B cell (primary cell): ENCODE data around the gene ABLIM1. TPM values are rescaled to one million over a fixed set of nuclear protein-coding genes. Genes with fewer than 3 reads are reported as not detected.

Source experiments
- ATAC-seq: fragments of 200-7000 bp; cut with Tn5 transposase; one replicate; pipeline ENCODE4 v1.10.0; 2021; ENCODE audit warnings: low read depth, mild to moderate bottlenecking, moderate number of reproducible peaks, moderate library complexity
- CTCF ChIA-PET: fragments of 350-600 bp; sonication (Branson Sonifier 250); formaldehyde crosslinking; loops from one replicate; lab custom pipeline; 2021; ENCODE audit warnings: antibody characterized with exemption, inconsistent platforms; lab: Charles Lee
- POLR2A ChIA-PET: fragments of 350-600 bp; sonication (Branson Sonifier 250); formaldehyde crosslinking; loops from one replicate; lab custom pipeline; 2021; ENCODE audit warnings: antibody characterized with exemption; lab: Charles Lee
- DNase-seq: peaks from one replicate; pipeline ENCODE4 v3.0.0; 2013
- H2AFZ ChIP-seq: 2 replicates; pipeline ENCODE4 v1.6.1; 2012; ENCODE audit warnings: mild to moderate bottlenecking, low read depth, low read length; ENCODE audit not compliant: insufficient read depth, poor library complexity, severe bottlenecking
- H3K27ac ChIP-seq, 2 donors: 1 replicate in 1 of 2; 2 replicates in 1 of 2; pipeline ENCODE4 v1.5.1; 2012 to 2013; ENCODE audit warnings: low read length in 2 of 2, mild to moderate bottlenecking in 2 of 2, moderate library complexity in 1 of 2
- H3K27me3 ChIP-seq, 4 experiments: fragments of 200-600 bp in 1 of 4; sonication (generic) in 1 of 4; replicated peaks in 1 of 4; 1 replicate in 2 of 4; 2 replicates in 2 of 4; pipeline versions ENCODE4 v1.6.1 to v1.7.0; 2013 to 2016; ENCODE audit warnings: low read length in 3 of 4, mild to moderate bottlenecking in 2 of 4, mixed read lengths in 1 of 4, moderate library complexity in 1 of 4; ENCODE audit not compliant: insufficient read depth in 4 of 4, control insufficient read depth in 3 of 4; ENCODE audit errors: control extremely low read depth in 1 of 4
- H3K36me3 ChIP-seq, 2 experiments: replicated peaks in 1 of 2; 1 replicate in 1 of 2; 2 replicates in 1 of 2; pipeline versions ENCODE4 v1.6.1 to v1.7.1; 2013; ENCODE audit warnings: low read length in 1 of 2; ENCODE audit not compliant: insufficient read depth in 2 of 2, control insufficient read depth in 1 of 2; ENCODE audit errors: control extremely low read depth in 1 of 2, extremely low read depth in 1 of 2
- H3K4me1 ChIP-seq, 2 donors: fragments of 200-600 bp in 1 of 2; sonication (generic) in 1 of 2; 1 replicate in 1 of 2; 2 replicates in 1 of 2; pipeline versions ENCODE4 v1.5.1 to v1.6.1; 2013 to 2017; ENCODE audit warnings: low read length in 2 of 2; ENCODE audit not compliant: control insufficient read depth in 2 of 2, insufficient read depth in 2 of 2
- H3K4me2 ChIP-seq: replicated peaks from 2 replicates; pipeline ENCODE3; 2012; ENCODE audit warnings: mild to moderate bottlenecking, low read depth, low read length; ENCODE audit not compliant: poor library complexity, severe bottlenecking
- H3K4me3 ChIP-seq, 5 experiments: fragments of 200-600 bp in 1 of 5; sonication (generic) in 1 of 5; 1 replicate in 3 of 5; 2 replicates in 2 of 5; pipeline versions ENCODE4 v1.5.1 to v1.7.0; 2011 to 2016; ENCODE audit warnings: low read length in 4 of 5, mild to moderate bottlenecking in 4 of 5, low read depth in 2 of 5, control low read depth in 1 of 5, moderate library complexity in 1 of 5; ENCODE audit not compliant: insufficient read depth in 1 of 5; ENCODE audit errors: control extremely low read depth in 1 of 5, extremely low read depth in 1 of 5
- H3K79me2 ChIP-seq: fragments of 200-600 bp; sonication (generic); one replicate; pipeline ENCODE4 v1.6.0; 2016; ENCODE audit warnings: low read length; ENCODE audit not compliant: control insufficient read depth, insufficient read depth
- H3K9ac ChIP-seq: fragments of 200-600 bp; sonication (generic); 2 replicates; pipeline ENCODE4 v1.6.1; 2017; ENCODE audit warnings: mild to moderate bottlenecking, low read length, moderate library complexity
- H3K9me3 ChIP-seq, 3 donors: one replicate each; pipeline versions ENCODE4 v1.6.1 to v1.7.1; 2013; ENCODE audit warnings: low read length in 2 of 3; ENCODE audit not compliant: control insufficient read depth in 2 of 3, insufficient read depth in 1 of 3; ENCODE audit errors: control extremely low read depth in 1 of 3
- H4K20me1 ChIP-seq: 2 replicates; pipeline ENCODE4 v1.6.0; 2012; ENCODE audit warnings: mild to moderate bottlenecking, low read length; ENCODE audit not compliant: insufficient read depth, control insufficient read depth, poor library complexity, severe bottlenecking
- H3K27ac Mint-ChIP-seq: one replicate; pipeline ENCODE4 v1.8.0; 2021; ENCODE audit warnings: mixed read lengths
- H3K27me3 Mint-ChIP-seq: one replicate; pipeline ENCODE4 v1.8.0; 2021; ENCODE audit warnings: mixed read lengths
- H3K4me1 Mint-ChIP-seq: one replicate; pipeline ENCODE4 v1.8.0; 2021; ENCODE audit warnings: mixed read lengths
- H3K4me3 Mint-ChIP-seq: one replicate; pipeline ENCODE4 v1.8.0; 2021; ENCODE audit warnings: mixed read lengths
- H3K9me3 Mint-ChIP-seq: one replicate; pipeline ENCODE4 v1.8.0; 2022; ENCODE audit warnings: mixed read lengths; ENCODE audit not compliant: insufficient read depth
- CTCF ChIP-seq: fragments of 200-600 bp; IDR thresholded peaks from one replicate; pipeline ENCODE4 v1.8.0; 2022; ENCODE audit warnings: antibody characterized with exemption, mild to moderate bottlenecking
- EZH2 ChIP-seq: IDR thresholded peaks from 2 replicates; pipeline ENCODE4 v1.6.1; 2012; ENCODE audit warnings: borderline replicate concordance, low read depth, mild to moderate bottlenecking, moderate library complexity, low read length; ENCODE audit not compliant: insufficient read depth, poor library complexity, severe bottlenecking
- WGBS: methylation state at CpG from one replicate; pipeline ENCODE4 v1.1.5; 2013; ENCODE audit warnings: missing lambda C conversion rate; ENCODE audit not compliant: insufficient coverage; 5-methylcytosine and 5-hydroxymethylcytosine counted together
- intact Hi-C: fragments of 100-400 bp; cut with micrococcal nuclease; formaldehyde crosslinking; loops from one replicate; pipeline ENCODE4 v1.10.0; 2022
- polyA plus RNA-seq: library from polyadenylated mRNA; depleted of rRNA; stranded (reverse); fragments of >200 nt; gene quantifications from 2 replicates; pipeline ENCODE4 v1.2.3, GENCODE V29; 2012
- total RNA-seq, 2 donors: library from RNA; stranded (reverse); fragments of 120-200 nt in 1 of 2; gene quantifications; 1 replicate in 1 of 2; 2 replicates in 1 of 2; pipeline versions ENCODE4 v1.2.3 to v1.2.4, GENCODE V29; 2013 to 2022

Gene ABLIM1
- total and polyA plus RNA-seq, 2 donors (not counting 1 experiment from before 2014, with no cell fraction given), result 55.6 to 148 TPM

DNA sequence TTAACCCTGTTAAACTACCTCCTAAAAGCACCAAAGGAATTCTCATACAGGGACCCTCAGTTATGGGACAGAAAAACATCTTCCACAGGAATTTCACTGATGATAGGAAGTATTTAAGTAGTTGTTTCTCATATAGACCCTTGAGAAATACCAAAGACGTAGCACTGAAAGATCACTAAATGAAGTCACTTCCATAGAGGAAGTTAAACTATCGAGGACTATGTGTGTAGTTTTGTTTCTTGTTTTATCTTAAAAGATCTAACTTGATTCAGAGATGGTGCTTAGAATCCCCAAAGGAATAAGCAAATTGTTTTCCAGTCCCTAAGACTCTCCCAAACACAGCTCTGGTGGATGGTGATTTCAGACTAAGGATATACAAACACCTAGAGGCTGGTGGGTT, 159.0 kb downstream of the ABLIM1 start:
- H3K4me2 ChIP-seq, result peak overlapping the region; percentile 74
- H3K36me3 ChIP-seq, result no peaks in the 10 kb centered on the region
- Mint-ChIP-seq H3K27ac (peak overlapping the region; percentile 94), H3K27me3 (no peaks in the 10 kb centered on the region), H3K4me1 (peaks cover 85% of the 10 kb centered on the region), H3K9me3 (no peaks in the 10 kb centered on the region), H3K4me3 (peak overlapping the region; percentile 79)
- ChIA-PET CTCF (interaction anchor here (1.0 to 13.2 kb wide), 9 partner anchors 17 to 204 kb away, joined by 3 to 115 read pairs (median 6); no protein-coding TSS in a partner anchor), POLR2A (interaction anchor here (0.6 to 5.2 kb wide), 5 partner anchors 25 to 381 kb away, joined by 3 to 44 read pairs (median 7); partner anchors contain the start of gene FHIP2A)
- H3K27ac ChIP-seq, result peak overlapping the region; percentile 90 to 96
- peaks cover 67% of the 10 kb centered on the region for H3K79me2 ChIP-seq
- DNase-seq (no peak), ATAC-seq (peak; percentile 34)
- intact Hi-C loops, result loop anchor here (1.0 to 10.0 kb wide), 3 partner anchors 27 to 814 kb away; partner anchors contain the start of gene TRUB1
- H3K4me3 ChIP-seq, result peak overlapping the region; percentile 1 to 51 (median 23)
- TF ChIP-seq EZH2 (no peak), CTCF (no peak)
- no peaks in the 10 kb centered on the region for H3K9me3 ChIP-seq
- no peaks in the 10 kb centered on the region for H4K20me1 ChIP-seq
- H3K27me3 ChIP-seq, result no peaks in the 10 kb centered on the region
- WGBS, result no CpG with 5 or more reads among the region's 2 CpGs
- H2AFZ ChIP-seq, result peak overlapping the region; percentile 72
- peak overlapping the region; percentile 61 for H3K9ac ChIP-seq
- H3K4me1 ChIP-seq, result peaks cover 69 to 83% of the 10 kb centered on the region in 2 donors
